Transverse colon (tissue), 4 donors: ENCODE data around the gene YBX1. TPM values are rescaled to one million over a fixed set of nuclear protein-coding genes. Genes with fewer than 3 reads are reported as not detected.

Source experiments
- DNase-seq: peaks from one replicate; pipeline ENCODE4 v3.0.0-alpha.2; 2019
- H3K27ac ChIP-seq, 4 donors: fragments of 200-600 bp; sonication (generic); 2 replicates each; pipeline ENCODE4 v1.5.1; 2016 to 2018; ENCODE audit warnings: inconsistent platforms in 4 of 4
- H3K27me3 ChIP-seq: fragments of 200-600 bp; sonication (generic); 2 replicates; pipeline ENCODE4 v1.5.1; 2017; ENCODE audit warnings: inconsistent platforms
- H3K36me3 ChIP-seq, 4 donors: fragments of 200-600 bp; sonication (generic); 2 replicates each; pipeline ENCODE4 v1.5.1; 2017 to 2019; ENCODE audit warnings: inconsistent platforms in 4 of 4
- H3K4me1 ChIP-seq, 4 donors: fragments of 200-600 bp; sonication (generic); 2 replicates each; pipeline ENCODE4 v1.5.1; 2017 to 2020; ENCODE audit warnings: inconsistent platforms in 4 of 4
- H3K4me3 ChIP-seq, 4 donors: fragments of 200-600 bp; sonication (generic); 1 replicate in 1 of 4; 2 replicates in 3 of 4; pipeline versions ENCODE4 v1.5.1 to v1.6.1; 2017 to 2019; ENCODE audit warnings: inconsistent platforms in 4 of 4
- H3K9me3 ChIP-seq, 2 donors: fragments of 200-600 bp; sonication (generic); 2 replicates each; pipeline ENCODE4 v1.5.1; 2017 to 2019; ENCODE audit warnings: inconsistent platforms in 2 of 2
- EP300 ChIP-seq: sonication (generic); formaldehyde crosslinking; IDR thresholded peaks from one replicate; pipeline ENCODE4 v1.6.1; 2017; ENCODE audit warnings: antibody characterized with exemption, low read depth
- POLR2A ChIP-seq: fragments of 450-650 bp; IDR thresholded peaks from one replicate; pipeline ENCODE4 v1.6.1; 2016; ENCODE audit warnings: antibody characterized with exemption, mild to moderate bottlenecking, moderate library complexity
- POLR2AphosphoS5 ChIP-seq, 3 donors: sonication (generic); formaldehyde crosslinking; IDR thresholded peaks; one replicate each; pipeline ENCODE4 v1.6.1; 2016; ENCODE audit warnings: antibody characterized with exemption in 3 of 3
- WGBS, 2 donors: methylation state at CpG; one replicate each; pipeline ENCODE4 v1.1.5; 2018; ENCODE audit warnings: low coverage in 1 of 2; 5-methylcytosine and 5-hydroxymethylcytosine counted together
- in situ Hi-C, 4 donors: fragments of 200-750 bp; cut with MboI; loops; one replicate each; pipeline versions ENCODE4 v1.15.0 to v1.15.1; 2017; ENCODE audit warnings: low sequenced_read_pairs in 3 of 4, low pct_ligation_motif_present in 1 of 4, low pct_unique_long_range_greater_than_20kb in 1 of 4
- intact Hi-C: fragments of 100-400 bp; cut with DNase I; formaldehyde crosslinking; loops from one replicate; pipeline ENCODE4 v1.15.1; 2023; ENCODE audit warnings: low total_unique reads
- total RNA-seq, 4 donors: library from RNA; depleted of rRNA; stranded (reverse); fragments of >200 nt; gene quantifications; one replicate each; pipeline ENCODE4 v1.1.0, GENCODE V29; 2016
- TF ChIP-seq, protein P1 (sequence below), 5 experiments: fragments of 200-600 bp in 3 of 5; fragments of 450-650 bp in 2 of 5; sonication (generic) in 3 of 5; IDR thresholded peaks; 1 replicate in 2 of 5; 2 replicates in 3 of 5; pipeline ENCODE4 v1.5.1; 2016 to 2017; ENCODE audit warnings: antibody characterized with exemption in 5 of 5, inconsistent platforms in 3 of 5, mild to moderate bottlenecking in 2 of 5, moderate library complexity in 1 of 5

The YBX1 gene
- total RNA-seq, 4 donors from 2014 or later, result 288 to 403 (median 380) TPM

DNA sequence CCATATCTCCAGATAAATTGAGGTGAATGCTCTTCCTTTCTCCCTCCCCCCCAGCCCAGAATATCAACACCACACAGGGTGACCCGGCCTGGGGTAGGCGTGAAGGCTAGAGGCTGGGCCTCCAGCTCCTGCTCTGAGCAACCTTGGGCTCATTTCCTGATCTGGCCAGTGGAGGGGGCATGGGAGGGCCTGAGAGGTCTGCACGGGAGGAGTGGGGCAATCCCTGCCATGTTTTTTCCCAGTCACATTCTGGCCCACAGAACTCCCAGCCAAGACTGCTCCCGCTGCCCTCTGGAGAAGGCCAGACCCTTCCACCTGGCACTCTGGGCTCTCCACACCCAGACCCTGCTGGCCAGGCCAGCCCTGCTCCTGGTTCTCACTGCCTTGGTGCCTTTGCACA lies 53.9 kb downstream of the YBX1 start:
- DNase-seq, result peak; percentile 74
- Histone ChIP-seq H3K4me3 (no peak overlapping the region), H3K27ac (peak overlapping the region in 3 of 4 donors; percentile 28 to 66 (median 43)), H3K9me3 (no peaks in the 10 kb centered on the region), H3K36me3 (no peaks in the 10 kb centered on the region), H3K27me3 (no peaks in the 10 kb centered on the region), H3K4me1 (peaks cover 0 to 36% (median 12%) of the 10 kb centered on the region in 4 donors)
- in situ Hi-C loops (loop anchor here in 2 of 4 donors (25.0 kb wide), 2 partner anchors 399 to 599 kb away; partner anchors contain the start of gene FOXJ3 (in 1 of the 2)), intact Hi-C loops (no loop called here)
- 67% methylated on average over 4 of the region's 4 CpGs; no CpG with 5 or more reads in 1 of the 2 donors for WGBS, 2 donors
- TF ChIP-seq, protein P1, sequence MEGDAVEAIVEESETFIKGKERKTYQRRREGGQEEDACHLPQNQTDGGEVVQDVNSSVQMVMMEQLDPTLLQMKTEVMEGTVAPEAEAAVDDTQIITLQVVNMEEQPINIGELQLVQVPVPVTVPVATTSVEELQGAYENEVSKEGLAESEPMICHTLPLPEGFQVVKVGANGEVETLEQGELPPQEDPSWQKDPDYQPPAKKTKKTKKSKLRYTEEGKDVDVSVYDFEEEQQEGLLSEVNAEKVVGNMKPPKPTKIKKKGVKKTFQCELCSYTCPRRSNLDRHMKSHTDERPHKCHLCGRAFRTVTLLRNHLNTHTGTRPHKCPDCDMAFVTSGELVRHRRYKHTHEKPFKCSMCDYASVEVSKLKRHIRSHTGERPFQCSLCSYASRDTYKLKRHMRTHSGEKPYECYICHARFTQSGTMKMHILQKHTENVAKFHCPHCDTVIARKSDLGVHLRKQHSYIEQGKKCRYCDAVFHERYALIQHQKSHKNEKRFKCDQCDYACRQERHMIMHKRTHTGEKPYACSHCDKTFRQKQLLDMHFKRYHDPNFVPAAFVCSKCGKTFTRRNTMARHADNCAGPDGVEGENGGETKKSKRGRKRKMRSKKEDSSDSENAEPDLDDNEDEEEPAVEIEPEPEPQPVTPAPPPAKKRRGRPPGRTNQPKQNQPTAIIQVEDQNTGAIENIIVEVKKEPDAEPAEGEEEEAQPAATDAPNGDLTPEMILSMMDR (IDR thresholded peaks at IDR 0.05), result peak in 4 of 5 experiments; percentile 21 to 66 (median 36)
- TF ChIP-seq POLR2A, result no peak
- no peak for TF ChIP-seq POLR2AphosphoS5 (IDR thresholded peaks at IDR 0.05)

DNA sequence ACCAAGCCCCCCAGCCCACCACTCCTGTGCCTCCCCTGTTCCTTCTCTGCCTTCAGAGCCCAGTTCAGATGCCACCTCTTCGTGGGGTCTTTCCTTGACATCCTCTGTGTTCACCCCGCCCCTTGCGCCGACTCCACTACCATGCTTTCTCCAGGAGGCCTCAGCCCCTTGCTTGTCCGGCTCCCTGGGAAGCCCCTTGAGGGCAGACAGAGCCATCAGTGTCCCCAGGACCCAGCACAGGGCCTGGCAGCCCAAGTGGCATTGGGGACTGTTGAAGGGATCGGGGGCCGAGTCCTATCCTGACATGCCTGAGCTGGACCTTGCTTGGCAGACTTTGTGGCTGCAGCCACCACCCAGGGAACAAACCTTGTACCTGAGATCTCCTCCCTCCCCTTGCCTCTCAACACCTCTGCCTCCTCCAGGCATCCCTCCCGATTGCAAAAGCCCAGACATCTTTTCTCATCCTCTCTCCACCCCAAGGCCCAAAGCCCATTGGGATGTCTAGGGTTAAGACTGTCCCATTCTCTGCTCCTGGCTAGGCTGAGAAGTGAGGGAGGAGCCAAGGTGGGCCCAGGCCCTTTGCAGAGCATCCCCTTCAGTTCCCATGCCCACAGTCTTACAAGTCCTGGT lies 54.5 kb downstream of the YBX1 start:
- H3K4me1 ChIP-seq, result peaks cover 0 to 32% (median 8%) of the 10 kb centered on the region in 4 donors
- 94% methylated on average over 7 of the region's 8 CpGs; no CpG with 5 or more reads in 1 of the 2 donors for WGBS, 2 donors
- no peak for DNase-seq
- no peak overlapping the region for H3K4me3 ChIP-seq
- intact Hi-C loops (no loop called here), in situ Hi-C loops (loop anchor here in 2 of 4 donors (25.0 kb wide), 2 partner anchors 399 to 599 kb away; partner anchors contain the start of gene FOXJ3 (in 1 of the 2))
- H3K27me3 ChIP-seq, result no peaks in the 10 kb centered on the region
- H3K36me3 ChIP-seq, result no peaks in the 10 kb centered on the region
- H3K9me3 ChIP-seq, result no peaks in the 10 kb centered on the region
- H3K27ac ChIP-seq, result peak overlapping the region in 3 of 4 donors; percentile 12 to 66 (median 28)
- TF ChIP-seq POLR2A (no peak), EP300 (no peak), POLR2AphosphoS5 (IDR thresholded peaks at IDR 0.05) (no peak)
- TF ChIP-seq, protein P1 (IDR thresholded peaks at IDR 0.05), result no peak

- no peak overlapping the region for H3K4me3 ChIP-seq
- TF ChIP-seq EP300 (no peak), POLR2AphosphoS5 (IDR thresholded peaks at IDR 0.05) (no peak), POLR2A (no peak)
- TF ChIP-seq, protein P1 (IDR thresholded peaks at IDR 0.05), result no peak
- DNase-seq, result peak; percentile 67
- no peaks in the 10 kb centered on the region for H3K9me3 ChIP-seq
- in situ Hi-C loops (loop anchor here in 2 of 4 donors (25.0 kb wide), 2 partner anchors 400 to 600 kb away; partner anchors contain the start of gene FOXJ3 (in 1 of the 2)), intact Hi-C loops (no loop called here)
- peak overlapping the region in 2 of 4 donors; percentile 12 for H3K27ac ChIP-seq
- 45% methylated on average over 5 of the region's 5 CpGs; no CpG with 5 or more reads in 1 of the 2 donors for WGBS, 2 donors
- peaks cover 0 to 27% (median 7%) of the 10 kb centered on the region in 4 donors for H3K4me1 ChIP-seq
- H3K27me3 ChIP-seq, result no peaks in the 10 kb centered on the region
- H3K36me3 ChIP-seq, result no peaks in the 10 kb centered on the region
Observed at GRCh38 chr1:42737257-42737656, 55.0 kb downstream of the YBX1 start.

DNA sequence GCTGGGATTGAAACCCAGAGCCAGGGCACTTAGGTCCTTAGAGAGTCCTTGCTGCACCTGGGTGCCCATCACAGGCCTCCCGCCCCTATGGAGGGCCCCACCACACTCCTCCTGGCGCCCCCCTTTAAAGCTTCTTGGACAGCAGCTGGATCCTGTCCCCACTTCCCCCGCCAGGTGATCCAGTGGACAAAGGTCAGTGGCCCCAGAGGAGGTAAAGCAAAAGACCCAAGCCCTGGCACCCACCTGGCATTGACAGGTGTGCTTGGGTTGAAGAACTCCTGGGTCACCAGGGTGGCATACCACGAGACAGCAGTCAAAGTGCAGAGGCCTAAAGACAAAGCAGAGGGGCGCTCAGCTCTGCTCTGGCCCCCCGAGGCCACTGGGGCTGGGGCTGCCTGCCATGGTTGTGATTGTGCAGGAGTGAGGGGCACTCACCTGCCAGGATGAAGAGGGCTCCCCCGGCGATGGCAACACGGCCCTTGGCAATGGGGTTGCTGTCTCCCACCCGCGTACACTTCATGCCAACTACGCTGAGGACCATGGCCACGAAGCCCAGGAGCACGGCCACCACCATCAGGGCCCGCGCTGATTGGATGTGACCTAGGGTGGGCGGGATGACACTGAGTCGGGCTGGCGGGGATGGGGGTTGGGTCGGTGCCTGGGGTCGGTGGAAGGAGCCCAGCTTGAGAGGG lies 55.9 kb downstream of the YBX1 start:
- in situ Hi-C loops (loop anchor here in 2 of 4 donors (25.0 kb wide), 2 partner anchors 401 to 601 kb away; partner anchors contain the start of gene FOXJ3 (in 1 of the 2)), intact Hi-C loops (no loop called here)
- no peak overlapping the region for H3K27ac ChIP-seq
- H3K4me3 ChIP-seq, result no peak overlapping the region
- H3K36me3 ChIP-seq, result no peaks in the 10 kb centered on the region
- no peak for TF ChIP-seq POLR2AphosphoS5 (IDR thresholded peaks at IDR 0.05)
- TF ChIP-seq, protein P1 (IDR thresholded peaks at IDR 0.05), result no peak
- no peak for TF ChIP-seq EP300
- no peak for TF ChIP-seq POLR2A
- 80 to 89% methylated on average over 1 to 21 of the region's 21 CpGs for WGBS, 2 donors
- peaks cover 0 to 27% (median 7%) of the 10 kb centered on the region in 4 donors for H3K4me1 ChIP-seq
- no peaks in the 10 kb centered on the region for H3K9me3 ChIP-seq
- no peak for DNase-seq
- H3K27me3 ChIP-seq, result no peaks in the 10 kb centered on the region
